Hepatocyte (in vitro differentiated cells): ENCODE data around the gene RTL9.

Experiments
- CTCF ChIP-seq: fragments of 200-600 bp; sonication (generic); IDR thresholded peaks from 2 replicates; pipeline ENCODE4 v1.5.1; 2016; ENCODE audit warnings: antibody characterized with exemption, mild to moderate bottlenecking; ENCODE audit not compliant: poor library complexity
- EZH2 ChIP-seq: fragments of 200-600 bp; sonication (generic); IDR thresholded peaks from 2 replicates; pipeline ENCODE4 v1.6.1; 2016; ENCODE audit warnings: antibody characterized with exemption, mild to moderate bottlenecking, borderline replicate concordance

- TF ChIP-seq CTCF (no peak), EZH2 (no peak)
Observed at GRCh38 chrX:110401135-110401534, 42.5 kb downstream of the RTL9 start.
